GM21737 (cell line): ENCODE data around the gene ARSB.

Source experiments
- ATAC-seq: cut with Tn5 transposase; IDR thresholded peaks from one replicate; pipeline ENCODE4 v1.9.1; 2021; ENCODE audit warnings: mild to moderate bottlenecking, moderate library complexity; ENCODE audit not compliant: unreplicated experiment

ARSB gene

DNA sequence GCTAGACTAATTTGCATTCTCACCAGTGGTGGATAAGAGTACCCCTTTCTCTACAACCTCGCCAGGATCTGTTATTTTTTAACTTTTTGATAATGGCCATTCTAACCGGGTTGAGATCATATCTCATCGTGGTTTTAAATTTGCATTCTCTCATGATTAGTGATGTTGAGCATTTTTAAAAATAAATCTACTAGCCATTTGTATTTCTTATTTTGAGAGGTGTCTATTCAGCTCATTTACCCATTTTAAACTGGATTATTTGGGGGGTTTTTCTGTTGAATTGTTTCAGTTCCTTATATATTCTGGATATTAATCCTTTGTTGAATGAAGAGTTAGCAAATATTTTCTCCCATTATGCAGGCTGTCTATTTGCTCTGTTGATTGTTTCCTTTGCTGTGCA is 139.6 kb downstream of the ARSB start:
- ATAC-seq, result no peak

DNA sequence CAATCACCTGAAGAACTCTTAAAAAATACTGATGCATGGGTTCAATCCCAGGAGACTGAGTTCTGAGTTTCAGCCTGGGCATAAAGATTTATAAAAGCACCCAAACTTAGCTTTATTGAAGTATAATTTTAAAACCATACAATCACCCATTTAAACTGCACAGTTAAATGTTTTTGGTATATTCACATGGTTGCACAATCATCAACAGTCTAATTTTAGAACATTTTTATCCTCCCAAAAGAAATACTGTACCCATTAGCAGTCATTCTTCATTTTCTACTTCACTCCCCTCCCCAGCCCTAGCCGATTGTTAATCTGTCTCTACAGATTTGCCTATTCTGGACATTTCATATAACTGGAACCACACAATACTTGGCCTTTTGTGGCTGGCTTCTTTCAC is 141.7 kb downstream of the ARSB start:
- ATAC-seq, result no peak

DNA sequence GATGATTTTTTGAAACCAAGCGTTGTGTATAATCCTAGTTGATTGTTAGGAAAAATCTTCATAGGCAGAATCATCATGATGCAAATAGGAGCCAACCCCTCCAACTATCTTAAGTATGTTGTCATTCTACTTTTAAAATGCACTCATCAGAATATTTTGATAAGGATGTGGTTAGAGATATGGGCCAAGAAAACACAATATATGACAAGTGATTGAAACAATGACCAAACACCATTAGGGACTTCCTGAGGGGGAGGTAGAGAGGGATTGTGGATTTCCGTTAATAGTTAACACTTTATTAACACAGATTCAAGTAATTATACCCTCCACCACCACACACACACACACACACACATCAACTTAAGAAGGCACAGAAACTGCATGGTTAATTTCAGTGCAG is 143.3 kb downstream of the ARSB start:
- ATAC-seq, result no peak

DNA sequence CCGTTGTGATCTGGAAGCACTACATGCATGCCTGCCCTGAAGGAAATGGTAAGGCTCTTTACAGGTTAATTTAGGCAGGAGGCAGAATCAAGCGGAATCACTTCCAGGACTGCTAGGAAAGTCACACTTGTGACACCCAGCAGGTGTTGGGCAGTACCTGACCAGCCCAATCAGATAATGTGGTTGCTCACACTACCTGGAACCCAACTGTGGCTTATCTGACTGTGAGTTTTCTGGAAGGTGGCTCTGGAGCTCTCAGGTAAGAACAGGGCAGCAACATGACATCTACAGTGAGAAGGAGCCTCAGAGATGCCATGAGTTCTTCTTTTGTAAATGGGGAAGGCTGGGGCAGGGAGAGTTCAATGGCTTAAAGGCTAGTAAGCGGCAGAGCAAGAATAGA is 146.4 kb downstream of the ARSB start:
- no peak for ATAC-seq

DNA sequence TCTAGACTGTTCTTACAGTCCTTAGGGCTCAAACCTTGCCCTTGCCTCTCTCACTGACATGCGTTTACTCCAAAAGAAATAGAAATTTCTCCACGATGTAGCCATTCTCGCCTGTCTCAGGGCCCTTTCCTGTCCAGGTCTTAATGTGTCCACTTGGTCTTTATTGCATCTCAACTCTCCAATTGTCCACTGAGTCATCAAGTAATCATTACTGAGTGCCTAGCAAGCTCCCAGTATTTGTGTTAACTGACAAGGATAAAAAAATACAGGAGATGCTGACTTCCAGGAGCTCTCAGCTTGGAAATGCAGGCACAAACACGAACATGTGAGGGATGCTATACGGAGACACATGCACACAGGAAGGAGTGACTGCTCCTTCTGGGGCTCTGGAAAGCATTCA is 147.3 kb downstream of the ARSB start:
- no peak for ATAC-seq

- ATAC-seq, result no peak
Observed at GRCh38 chr5:78835176-78835575, 149.9 kb downstream of the ARSB start.

GRCh38 chr5:78833284-78833683 is 151.8 kb downstream of the ARSB start:
- ATAC-seq, result no peak

GRCh38 chr5:78830528-78831046 is 154.5 kb downstream of the ARSB start:
- ATAC-seq, result no peak

GRCh38 chr5:78829811-78830527 is 155.1 kb downstream of the ARSB start:
- ATAC-seq, result no peak

GRCh38 chr5:78827725-78828124 is 157.4 kb downstream of the ARSB start:
- ATAC-seq, result no peak

GRCh38 chr5:78824831-78825281 is 160.3 kb downstream of the ARSB start:
- no peak for ATAC-seq

DNA sequence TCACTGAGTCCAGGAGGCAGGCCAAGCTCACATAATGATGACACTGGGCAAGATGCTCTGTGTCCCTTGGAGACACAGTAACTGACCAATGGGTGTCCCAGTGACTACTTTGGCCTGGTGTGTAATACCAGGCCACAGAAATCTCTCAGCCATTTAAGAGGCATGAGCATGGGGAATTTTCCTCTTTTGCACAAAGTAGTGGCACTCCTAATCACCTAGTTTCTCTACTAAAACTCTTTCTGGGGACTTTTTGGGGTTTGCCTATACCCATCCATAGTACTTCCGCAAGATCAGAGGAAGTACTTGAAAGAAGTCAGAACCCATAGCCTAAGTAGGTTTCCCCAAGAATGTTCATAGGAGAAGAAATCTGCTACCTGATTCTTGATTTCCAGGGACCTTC is 161.9 kb downstream of the ARSB start:
- no peak for ATAC-seq

- no peak for ATAC-seq
Observed at GRCh38 chr5:78821536-78822021, 163.5 kb downstream of the ARSB start.

DNA sequence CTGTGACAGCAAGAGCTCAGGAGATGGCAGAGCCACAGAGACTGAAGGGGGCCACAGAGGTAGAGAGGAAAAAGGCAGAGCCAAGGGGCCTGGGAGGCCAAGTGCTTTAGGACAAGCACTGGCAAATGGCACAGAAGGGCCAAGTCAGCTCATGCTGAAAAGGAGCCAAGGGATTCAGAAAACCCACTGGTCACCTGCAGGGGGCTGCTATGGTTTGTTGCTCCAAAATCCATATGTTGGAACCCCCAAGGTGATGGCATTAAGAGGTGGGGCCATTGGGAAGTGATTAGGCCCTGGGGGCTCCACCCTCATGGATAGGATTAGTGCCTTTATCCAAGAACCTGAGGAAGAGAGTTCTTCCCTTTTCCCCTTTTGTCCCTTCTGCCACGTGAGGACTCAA is 165.4 kb downstream of the ARSB start:
- no peak for ATAC-seq

- no peak for ATAC-seq
Observed at GRCh38 chr5:78819166-78819565, 165.9 kb downstream of the ARSB start.

DNA sequence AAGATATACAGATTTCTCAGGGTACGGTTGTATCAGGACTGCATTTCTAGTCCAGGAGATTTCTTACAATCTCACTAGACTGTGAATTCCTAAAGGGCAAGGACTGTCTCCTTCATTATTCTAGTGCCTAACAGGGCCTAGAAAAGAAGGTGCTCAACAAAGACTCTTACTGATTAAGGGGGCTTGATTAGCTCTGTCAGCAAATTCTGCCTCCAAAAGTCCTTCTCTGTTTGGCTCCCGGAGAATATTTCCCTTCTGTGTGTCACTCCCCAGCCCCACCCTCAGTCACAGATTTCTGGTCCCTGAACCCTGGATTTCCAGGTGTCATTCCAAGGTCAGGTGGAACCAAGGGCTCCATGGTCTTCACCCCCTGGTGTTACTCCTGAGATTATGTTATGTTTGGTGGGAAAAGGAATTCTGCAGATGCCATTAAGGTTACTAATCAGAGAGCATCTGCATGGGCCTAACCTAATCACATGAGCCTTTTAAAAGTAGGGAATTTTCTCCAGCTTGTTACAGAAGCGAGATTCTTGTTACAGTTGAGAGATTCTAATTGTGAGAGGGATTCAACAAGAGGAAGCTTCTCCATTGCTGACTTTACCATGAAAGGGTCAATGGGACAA is 168.9 kb downstream of the ARSB start:
- no peak for ATAC-seq

GRCh38 chr5:78813906-78814530 is 171.1 kb downstream of the ARSB start:
- ATAC-seq, result no peak

DNA sequence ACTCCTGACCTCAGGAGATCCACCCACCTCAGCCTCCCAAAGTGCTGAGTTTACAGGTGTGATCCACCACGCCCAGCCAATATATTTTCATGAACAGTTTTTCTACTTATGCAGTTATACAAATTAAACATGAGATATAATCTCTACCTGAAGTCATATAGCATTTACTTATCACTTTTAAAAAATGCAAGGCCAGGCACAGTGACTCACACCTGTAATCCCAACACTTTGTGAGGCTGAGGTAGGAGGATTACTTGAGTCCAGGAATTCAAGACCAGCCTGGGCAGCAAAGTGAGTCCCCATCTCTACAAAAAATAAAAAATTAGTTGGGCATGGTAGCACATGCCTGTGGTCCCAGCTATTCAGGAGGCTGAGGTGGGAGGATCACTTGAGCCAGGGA is 171.8 kb downstream of the ARSB start:
- no peak for ATAC-seq

GRCh38 chr5:78811866-78812265 is 173.2 kb downstream of the ARSB start:
- ATAC-seq, result no peak

DNA sequence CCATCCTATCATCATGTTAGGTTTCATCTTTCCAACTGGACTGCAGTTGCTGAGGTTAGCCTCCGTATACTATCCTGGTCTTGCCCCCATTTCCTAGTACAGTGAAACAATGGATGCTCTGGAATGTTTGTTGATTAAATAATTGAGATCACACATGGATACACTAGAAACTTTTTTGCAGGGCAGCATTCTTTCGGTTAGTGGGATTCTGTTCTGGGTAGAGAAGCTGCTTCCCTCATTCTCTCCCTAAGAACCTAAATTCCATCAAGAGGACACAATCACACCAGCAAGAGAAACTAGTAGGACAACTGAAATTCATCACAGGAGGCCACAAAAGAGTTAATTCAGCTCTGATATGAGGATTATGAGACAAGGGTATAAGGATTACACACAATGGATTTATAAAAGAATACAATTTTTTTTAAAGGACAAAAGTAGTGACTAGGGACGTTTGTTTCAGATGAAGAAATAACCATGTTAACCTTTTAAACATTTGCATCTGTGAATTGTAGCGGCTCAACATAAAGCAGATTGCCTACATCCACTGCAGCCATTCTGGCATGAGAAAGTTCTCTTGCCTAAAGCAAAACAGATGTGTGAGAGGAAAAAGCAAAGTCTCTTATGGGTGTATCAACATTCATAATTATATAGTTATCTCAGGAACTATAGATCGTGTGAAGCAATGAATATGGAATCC is 173.8 kb downstream of the ARSB start:
- ATAC-seq, result no peak
